Hippocampal formation (tissue), 2 donors: ENCODE measurements around the gene PRKCZ.

Experiments used
- DNase-seq, 2 donors: peaks; one replicate each; lab custom pipeline; 2025; lab: John Stamatoyannopoulos, UW

PRKCZ gene

DNA sequence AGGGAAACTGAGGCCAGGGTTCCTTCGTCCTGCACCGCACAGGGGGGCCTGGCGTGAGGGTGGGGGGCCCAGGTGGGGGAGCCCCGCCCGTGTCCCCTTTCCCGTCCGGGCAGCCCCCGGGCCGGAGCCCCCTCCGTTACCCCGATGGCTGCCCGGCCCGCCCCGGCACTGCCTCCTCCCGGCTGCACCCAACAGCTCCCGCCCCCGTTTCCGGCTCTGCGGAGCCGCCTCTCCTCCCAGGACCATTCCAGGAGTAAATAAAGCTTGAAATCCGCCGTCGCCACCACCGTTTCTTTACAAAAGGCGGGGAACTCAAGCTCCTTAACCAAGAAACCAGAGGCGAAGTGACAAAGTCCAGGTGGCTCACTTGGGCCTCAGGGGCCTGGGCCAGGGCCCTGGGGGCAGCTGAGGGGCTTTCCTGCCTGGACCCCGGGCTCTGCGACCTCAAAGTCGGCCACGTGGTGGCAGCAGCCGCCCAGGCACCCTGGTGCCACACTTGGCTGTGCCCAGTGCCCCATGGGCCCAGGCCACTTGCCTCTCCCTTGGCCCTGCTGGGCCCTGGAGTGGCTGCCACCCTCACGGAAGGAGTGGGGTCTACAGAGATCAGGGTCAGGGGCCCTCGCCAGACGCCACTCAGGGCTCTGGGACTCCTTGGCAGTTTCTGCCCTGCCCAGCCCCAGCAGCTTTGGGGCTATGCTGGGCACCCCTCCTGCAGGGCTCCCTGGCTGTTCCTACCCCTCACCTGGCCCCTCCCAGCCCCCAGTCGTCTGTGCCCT is 144.9 kb downstream of the PRKCZ start:
- peak; percentile 61 to 87 for DNase-seq

DNA sequence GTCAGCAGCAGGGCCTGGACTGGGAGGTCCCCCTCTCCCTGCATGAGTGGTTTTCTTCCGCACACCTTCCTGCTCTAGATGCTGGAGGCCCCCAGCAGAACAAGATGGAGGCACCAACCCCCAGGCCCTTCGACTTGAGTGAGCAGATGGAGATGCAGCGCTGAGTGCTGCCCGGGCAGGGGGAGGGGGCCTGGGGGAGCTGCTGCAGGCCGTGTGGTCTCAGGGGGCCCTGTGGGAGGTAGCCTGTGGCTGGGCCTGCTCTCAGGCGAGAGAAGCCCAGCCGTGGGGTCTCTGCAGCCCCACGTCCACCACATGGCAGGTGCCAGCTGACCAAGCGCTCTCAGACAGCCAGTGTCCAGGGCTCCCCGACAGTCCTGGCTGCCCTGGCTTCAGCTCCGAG is 145.6 kb downstream of the PRKCZ start:
- no peak for DNase-seq

DNA sequence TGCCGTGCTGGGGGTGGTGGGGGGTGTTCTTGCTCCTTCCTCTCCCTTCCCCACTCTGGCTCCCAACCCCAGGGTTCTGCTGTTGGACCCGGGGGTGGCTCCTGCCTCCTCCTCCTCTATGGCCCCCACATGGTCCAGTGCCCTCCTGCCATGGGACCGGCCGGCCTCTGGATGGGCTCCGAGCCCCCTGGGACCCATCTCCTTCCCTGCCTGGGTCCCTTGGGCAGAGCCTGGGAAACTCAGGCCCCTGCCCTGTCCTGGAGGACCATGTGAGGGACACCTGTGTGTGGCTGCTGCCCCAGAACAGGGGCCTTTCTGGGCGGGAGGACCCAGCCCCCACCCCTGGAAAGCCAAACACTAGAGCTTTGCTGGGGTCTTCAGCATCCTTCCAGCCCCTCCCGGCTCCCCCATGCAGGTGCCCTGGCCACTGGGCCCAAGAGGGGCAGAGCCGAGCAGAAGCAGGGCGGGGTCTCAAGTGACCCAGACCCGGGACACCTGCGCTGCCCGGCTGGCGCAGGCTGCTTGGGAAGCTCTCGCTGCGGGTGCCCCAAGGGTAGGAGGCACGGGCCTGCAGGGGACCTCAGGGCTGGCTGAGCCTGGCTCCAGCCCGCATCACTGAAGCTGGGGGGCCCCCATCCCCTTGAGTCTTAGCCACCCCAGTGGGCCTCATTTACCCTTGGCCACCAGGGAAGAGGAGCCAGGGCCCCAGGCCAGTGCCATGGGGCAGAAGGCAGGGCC is 146.9 kb downstream of the PRKCZ start:
- DNase-seq = no peak

DNA sequence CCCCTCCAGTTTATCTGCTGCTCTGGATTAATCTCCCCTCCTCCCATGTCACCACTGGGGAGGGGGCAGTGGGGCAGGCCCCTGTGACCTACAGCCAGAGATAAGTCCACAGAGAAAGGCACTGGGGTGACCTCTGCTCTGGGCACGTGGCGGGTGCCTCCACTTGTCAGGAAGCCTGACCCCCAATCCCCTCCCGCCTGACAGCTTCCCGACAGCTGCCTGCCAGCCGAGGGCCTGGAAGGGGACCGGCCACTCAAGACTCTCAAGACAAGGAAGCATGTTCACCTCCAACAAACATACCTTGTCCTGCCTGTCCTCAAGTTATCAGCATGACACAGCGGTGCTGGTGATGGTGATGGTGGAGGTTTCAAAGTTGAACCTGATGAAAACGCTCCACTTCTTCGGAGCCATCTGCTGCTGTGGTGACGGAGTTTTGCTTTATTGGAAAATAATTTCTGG is 147.5 kb downstream of the PRKCZ start:
- DNase-seq = no peak

DNA sequence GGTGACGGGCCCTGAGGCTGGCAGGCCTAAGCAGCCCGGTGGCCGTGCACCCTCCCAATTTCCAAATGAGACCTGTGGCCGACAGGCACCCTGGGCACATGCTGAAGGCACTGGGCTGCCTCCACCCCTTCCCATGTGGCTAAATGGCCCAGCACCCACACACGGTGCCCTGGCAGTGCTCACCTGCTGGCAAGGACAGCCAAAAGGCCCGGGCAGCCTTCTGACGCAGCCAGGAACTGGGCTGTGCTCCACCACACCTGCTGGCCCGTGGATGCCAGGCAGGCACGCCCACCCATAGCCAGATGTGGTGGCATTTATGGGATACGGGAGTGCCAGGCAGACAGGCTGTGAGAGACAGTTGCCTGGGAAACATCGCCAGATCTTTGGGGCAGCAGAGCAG is 148.4 kb downstream of the PRKCZ start:
- DNase-seq = no peak

DNA sequence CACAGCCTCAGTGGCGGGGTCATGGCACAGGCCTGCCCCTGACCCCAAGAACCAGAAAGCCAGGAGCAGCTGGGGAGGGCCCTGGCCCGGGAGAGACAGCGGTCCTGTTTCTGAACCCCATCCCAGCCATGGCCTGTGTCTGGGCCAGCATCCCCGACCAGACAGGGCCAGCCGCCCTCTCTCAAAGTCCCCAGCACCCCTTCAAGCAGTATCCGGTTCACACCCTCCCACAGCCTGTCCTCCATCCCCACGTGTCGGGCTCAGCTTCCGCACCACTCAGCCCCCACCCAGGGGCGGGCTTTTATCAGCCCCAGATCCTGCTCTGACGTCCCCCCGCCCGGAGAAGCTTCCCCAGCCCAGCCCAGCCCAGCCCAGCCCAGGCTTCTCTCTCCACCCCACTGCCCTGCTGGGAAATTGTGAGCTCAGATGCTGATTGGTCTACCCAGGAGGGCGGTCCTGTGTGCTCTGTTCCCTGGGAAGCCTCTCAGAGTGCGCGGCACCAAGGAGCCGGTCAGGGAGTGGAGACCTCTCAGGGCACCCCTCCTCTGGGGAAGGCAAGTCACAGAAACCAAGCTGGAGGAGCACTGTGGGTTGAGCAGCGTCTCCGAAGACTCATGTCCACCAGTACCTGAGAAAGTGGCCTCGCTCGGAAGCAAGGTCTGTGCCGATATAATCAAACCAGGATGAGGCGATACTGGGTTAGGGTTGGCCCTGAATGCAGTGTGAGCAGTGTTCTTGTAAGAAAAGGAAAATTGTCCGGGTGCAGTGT is 149.0 kb downstream of the PRKCZ start:
- DNase-seq = peak; percentile 42 to 60

DNA sequence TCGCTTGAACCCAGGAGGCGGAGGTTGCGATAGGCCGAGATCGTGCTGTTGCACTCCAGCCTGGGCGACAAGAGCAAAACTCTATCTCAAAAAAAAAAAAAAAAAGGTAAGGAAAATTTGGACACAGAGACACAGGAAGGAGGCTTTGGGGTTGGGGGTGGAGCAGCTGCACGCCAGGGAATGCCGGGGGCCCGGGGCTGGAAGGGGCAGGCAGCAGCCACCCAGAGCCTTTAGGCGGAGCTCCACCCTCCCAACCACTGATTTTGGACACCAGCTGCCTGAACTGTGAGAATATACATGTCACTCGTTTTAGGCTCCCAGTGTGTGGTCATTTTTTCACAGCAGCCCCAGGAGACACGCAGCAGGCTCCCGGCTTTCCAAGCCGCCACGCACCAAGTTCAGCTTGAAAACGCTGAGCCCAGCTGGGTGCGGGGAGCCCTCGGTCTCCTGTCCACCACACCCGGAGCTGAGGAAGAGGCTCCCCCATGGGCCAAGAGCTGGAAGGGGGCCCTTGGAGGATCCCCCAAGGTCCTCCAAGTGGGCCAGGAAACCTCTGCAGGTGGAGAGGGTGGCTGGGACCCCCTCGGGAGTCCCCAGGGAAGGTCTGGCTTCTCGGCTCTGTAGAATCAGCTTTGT is 150.2 kb downstream of the PRKCZ start:
- no peak for DNase-seq

DNA sequence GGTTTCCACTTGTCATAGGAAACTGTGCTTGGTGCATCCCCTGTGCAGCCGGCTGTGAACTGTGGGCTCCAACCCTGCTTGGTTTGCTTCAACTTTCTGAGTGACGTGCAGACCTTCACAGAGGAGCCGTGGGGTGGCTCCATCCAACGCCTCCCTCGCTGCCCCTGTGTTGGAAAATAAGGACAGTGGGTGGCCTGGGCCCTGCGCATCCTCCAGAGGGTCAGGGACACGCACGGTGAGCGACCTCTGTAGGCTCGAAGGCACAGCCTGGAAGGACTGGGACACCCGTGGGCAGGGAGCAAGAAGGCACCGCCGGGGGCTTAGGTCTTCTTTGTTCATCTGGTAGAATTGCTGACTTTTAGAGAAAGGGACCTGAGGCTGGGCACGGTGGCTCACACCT is 150.9 kb downstream of the PRKCZ start:
- no peak for DNase-seq

DNA sequence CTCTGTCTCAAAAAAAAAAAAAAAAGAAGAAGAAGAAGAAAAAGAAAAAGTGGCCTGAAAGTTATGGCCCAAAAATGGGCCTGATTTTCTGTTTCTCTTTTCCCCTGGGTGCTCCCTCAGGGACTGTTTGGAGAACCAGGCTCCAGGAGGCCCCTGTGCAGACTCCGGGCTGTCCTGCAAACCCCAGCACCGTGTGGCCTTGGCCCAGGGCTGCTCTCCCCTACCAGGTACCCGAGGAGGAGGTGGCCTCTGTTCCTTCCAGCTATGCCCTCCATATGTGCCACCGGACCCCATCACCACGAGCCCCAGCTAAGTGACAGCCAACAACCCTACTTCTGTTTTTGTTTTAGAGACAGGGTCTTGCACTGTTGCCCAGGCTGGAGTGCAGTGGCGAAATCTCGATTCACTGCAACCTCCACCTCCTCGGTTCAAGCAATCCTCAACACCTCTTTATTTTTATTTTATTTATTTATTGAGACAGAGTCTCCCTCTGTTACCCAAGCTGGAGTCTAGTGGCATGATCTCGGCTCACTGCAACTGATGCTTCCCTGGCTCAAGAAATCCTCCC is 151.9 kb downstream of the PRKCZ start:
- DNase-seq = no peak

DNA sequence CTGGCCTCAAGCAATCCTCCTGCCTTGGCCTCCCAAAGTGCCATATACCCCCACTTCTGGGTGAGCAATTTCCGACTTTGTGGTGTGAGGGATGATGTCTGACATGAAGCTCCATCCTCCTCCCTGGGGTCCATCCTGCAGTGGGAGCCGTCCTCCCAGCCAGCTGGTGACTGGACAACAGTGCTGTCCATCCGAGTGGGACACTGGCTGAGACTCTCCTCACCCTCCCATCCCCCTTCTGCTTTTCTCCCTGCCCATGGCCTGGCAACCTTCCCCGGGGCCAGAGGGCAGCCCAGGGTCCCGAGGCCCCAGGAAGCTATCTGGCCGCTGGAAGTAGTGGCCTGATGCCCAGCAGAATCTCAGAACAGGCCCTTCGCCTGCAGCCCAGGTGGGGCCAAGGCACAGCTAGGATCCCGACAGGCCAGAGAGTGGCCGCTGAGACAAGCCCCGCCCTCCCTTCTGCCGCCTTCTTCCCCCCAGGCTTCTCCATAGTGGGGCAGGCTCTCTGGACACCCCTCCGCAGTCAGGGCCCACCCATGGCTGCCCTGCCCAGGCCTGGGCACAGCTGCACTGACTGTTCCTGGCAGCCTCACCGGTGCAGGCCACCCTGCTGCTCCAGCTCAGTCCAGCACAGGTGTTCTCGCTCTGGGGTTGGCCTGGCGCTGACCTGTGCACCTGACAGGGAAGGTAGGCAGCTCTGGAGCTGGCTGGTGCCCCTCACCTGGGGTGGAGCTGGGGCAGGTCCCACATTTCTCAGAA is 152.8 kb downstream of the PRKCZ start:
- no peak for DNase-seq

DNA sequence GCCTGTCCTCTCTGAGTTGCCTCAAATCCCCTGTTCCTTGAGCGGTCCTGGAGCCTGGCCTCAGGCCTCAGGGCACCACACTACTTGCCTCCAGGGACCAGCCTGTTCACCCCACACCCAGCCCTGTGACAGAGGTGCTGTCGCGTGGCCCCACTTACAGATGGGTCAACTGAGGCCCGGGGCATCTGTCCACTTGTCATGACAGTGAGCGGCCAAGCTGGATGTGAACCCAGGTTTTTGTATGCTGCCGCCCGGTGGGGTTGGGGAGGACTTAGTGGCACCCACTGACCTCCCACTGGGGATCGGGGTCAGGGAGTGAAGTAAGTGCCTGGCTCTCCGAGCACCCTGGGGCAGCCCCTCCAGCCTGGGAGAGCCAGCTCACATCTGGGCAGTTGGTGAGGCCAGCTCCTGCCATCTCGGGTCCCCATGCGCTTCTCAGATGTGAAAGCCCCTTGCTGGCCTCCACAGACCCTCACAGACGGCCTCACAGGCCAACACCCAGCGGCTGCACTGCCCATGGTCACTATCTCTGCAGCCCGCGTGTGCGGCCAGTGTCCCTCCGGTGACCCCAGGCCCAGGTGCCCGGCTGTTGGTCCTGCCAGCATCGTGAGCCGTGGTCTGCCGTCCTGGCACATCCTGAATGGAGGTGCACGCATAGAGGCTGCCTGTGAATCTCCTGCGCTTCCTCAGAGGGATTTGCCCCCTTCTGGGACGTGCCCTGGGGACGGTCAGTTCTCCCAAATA is 153.6 kb downstream of the PRKCZ start:
- no peak for DNase-seq

DNA sequence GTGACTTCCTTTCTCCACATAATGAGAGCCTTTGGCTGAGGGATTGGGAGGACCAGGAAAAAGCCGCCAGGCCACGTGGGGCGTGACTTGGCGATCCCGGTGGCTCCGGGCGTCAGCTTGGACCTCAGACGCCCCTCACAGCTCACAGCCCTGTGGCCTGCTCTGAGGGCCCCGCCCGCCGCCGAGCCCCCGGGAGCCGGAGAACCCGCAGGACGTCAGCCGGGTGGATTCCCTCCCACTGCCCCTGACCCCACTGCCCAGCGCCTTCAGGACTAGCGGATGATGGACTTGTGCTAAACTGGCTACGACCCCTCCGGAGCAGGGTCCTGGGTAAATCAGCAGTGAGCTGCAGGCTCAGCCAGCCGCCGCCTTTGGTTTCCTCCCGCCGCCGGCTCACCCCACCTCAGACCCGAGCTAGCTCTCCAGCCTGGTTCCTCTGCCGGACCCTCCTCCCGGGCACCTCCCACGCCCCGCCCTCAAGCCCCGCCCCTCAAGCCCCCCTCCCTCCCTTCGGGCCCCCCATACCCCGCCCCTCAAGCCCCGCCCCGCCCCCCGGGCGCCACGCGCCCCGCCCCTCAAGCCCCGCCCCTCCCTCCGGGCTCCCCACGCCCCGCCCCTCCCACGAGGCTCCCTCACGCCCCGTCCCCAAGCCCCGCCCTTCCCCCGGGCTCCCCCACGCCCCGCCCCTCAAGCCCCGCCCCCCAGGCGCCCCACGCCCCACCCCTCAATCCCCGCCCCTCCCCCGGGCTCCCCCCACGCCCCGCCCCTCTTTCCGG is 154.4 kb downstream of the PRKCZ start:
- peak; percentile 85 to 93 for DNase-seq

DNA sequence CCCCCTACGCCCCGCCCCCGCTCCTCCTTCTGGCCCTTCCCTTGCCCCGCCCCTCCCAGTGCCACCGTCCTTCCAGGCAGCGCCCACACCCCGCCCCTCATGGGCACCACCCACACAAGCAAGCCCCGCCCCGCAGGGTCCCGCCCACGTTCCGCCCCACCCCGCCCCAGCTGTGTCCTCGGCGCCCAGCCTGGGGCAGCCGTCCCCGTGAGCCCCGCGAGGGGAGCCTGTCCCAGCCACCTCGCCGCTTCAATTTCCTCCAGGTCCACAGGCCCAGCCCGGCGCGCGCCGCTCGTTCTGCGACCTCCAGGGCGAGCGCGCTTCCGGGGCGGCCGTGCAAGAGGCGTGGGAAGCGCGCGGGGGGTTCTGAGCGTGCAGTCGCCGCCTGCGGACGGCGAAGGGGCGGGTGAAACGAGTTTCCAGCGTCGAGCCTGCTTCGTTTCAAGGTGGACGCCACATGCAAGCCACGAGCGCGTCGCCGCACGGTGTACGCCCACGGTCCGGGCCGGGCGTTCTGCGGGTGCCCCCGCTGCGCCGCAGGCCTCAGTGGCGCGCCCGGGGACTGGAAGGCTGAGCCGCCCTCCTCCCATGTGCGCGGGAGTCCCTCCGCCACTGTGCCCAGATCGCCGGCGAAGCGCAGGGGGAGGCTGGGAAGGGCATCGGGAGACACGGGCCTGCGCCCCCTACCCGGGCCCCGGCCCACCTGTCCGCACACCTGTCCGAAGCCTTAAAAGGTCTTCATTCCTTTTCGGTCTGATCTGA is 155.2 kb downstream of the PRKCZ start:
- peak; percentile 92 to 97 for DNase-seq

DNA sequence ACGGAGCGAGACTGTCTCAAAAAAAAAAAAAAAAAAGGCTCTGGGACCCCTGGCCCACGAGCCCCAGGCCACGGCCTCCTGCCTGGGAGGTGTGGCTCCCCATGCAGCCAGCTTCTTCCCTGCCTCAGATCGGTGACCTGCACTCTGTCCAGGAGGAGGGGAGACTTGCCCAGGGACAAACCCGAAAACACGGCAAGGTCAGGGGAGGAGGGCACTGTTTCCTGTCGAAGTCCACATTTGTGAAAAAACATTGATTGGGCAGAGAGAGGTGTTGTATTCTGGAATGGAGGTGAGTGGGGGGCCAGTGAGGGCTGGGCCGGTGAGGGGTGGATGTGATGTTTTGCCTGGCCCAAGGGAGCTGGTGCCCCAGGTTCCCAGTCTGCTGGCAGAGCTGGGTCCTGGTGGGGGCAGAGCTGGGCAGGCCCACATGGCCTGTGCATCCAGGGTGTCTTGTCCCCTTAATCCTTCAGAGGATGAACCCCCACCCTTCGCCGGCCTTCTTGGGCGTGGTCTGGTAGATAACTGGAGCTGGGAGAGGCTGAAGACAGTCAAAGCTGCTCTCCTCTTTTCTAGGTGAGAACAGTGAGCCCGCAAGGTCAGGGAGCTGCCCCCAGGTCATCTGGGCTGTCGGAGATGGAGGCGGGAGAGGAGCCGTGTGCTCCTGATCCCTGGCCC is 156.7 kb downstream of the PRKCZ start:
- DNase-seq = no peak

DNA sequence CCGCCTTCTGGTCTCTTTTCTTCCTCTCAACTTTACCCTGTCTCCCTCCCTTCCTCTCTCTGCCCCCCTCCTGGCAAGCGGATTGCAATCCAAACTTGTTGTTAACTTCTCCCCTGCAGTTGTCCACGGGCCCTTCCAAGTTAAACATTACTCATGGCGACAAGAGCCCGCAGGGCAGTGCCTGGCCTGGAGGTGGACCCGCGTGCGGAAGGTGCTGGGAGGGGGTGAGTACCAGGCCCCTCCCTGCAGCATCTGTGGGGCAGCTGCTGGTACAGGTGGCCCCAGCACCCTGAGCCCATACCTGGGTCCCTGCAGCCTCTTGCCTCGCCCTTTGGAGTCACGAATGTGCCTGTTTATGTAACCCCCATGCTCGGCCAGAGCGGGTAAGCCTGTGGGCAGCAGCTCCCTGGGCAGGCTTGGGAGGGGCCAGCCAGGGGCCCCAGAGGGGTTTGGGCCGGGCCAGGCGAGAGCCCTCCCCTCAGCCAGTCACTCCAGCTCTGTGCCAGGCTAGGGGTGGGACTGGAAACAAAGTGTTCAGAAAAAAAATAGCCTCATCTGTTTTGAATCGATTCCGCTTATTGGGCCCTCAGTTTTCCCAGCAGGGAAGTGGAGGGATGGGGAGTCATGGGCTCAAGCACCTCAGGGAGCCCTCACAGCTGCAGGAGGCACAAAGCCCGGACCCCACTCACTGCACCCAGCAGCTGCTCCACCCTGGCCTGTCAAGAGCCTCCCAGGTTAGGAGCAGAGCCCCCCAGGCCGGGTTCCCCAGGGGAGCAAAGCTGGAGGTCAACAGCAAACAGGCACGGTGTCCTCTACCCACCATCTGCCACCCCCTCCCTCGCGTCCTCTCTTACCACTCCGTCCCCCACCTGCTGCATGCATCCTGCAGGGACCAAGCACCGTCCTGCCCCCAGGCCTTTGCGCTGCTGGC is 158.4 kb downstream of the PRKCZ start:
- DNase-seq = no peak

DNA sequence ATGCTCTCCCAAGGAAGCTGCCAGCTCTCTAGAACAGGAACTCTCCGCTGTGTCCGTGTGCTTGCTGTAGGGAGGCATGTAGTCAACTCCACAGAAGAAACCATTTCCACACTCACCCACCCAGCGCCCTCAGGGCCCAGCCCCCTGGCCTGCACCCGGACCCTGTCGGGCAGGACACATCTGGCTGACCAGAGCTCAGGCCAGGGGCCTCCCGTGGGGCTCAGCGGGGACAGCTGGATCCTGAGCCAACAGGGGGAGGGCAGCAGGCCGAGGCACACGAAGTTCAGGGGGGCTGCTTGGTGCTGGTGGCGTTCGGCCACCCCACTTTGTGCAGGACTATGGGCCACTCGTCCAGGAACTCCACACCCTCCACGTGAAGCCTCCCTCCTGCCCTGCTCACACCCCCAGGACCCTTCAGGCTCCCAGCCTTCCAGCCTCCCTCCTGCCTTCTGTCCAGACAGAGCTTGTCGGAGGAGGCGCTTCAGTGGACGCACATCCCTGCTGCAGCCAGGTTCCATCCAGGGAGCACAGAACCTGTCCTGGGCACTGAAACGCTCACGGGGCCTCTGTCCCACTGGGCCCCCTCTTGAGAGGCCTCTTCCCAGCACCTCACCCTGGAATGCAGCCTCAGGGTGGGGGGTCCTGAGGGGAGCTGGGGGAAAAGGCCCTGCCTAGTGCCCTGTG is 159.3 kb downstream of the PRKCZ start:
- no peak for DNase-seq
